ENCODE data around the gene DOCK4. TPM values are rescaled to one million over a fixed set of nuclear protein-coding genes. Genes with fewer than 3 reads are reported as not detected.

Gene DOCK4
- total and polyA plus RNA-seq, 10 of the 15 experiments (the other 5 are each of a cell fraction or from before 2014, with no cell fraction given): 0.03 to 0.73 (median 0.38) TPM

DNA sequence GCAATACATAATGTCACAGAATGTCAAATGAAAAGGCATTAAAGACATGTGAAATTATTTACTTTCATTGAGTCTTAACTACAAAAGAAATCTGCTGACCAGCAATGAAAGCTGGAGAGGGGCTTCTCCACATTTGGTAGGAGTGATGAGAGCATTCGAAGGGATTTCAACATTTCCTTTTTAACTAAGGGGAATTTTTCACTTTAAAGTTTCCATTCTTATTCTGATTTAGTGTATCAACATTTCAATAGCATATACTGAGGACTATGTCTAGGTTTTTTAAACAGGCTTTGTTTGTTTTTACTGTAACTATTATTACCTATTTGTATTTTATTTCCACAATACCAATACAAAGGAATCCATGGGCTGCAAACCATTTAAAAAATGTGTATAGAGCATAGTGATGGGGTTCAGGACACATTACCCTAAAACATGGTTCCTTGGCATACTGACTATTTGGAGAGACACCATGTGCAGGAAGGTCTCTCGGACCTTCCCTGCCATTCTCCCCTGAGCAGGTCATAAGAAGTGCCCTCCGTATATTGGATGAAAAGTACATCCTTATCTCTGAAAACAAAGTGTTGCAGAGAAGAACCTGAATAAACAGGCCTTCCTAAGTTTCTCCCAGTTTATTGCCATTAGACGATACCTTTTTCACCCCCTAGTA is 278.7 kb downstream of the DOCK4 start:
- no TSS peak for BruUV-seq (replicated peaks)
- no peak overlapping the region for H2AFZ ChIP-seq (ENCODE audit: control insufficient read depth, low read depth, low read length)
- TF ChIP-seq, protein P1, sequence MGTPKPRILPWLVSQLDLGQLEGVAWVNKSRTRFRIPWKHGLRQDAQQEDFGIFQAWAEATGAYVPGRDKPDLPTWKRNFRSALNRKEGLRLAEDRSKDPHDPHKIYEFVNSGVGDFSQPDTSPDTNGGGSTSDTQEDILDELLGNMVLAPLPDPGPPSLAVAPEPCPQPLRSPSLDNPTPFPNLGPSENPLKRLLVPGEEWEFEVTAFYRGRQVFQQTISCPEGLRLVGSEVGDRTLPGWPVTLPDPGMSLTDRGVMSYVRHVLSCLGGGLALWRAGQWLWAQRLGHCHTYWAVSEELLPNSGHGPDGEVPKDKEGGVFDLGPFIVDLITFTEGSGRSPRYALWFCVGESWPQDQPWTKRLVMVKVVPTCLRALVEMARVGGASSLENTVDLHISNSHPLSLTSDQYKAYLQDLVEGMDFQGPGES (IDR thresholded peaks at IDR 0.05): no peak
- TF ChIP-seq LARP7 (IDR thresholded peaks at IDR 0.05): no peak
- TF ChIP-seq BMI1 (IDR thresholded peaks at IDR 0.05; ENCODE audit: borderline replicate concordance): no peak
- no peak for TF ChIP-seq TAF1 (IDR thresholded peaks at IDR 0.05; ENCODE audit: borderline replicate concordance, low read depth, low read length)
- no peak overlapping the region for H3K4me2 ChIP-seq (ENCODE audit: control insufficient read depth, insufficient read depth)
- DNase-seq (ENCODE audit: low read depth, low spot score) (no peak), ATAC-seq (no peak), FAIRE-seq (no peak)
- no peaks in the 10 kb centered on the region for H3K36me3 ChIP-seq (ENCODE audit: control insufficient read depth in 2 of 2, insufficient read depth in 2 of 2, low read length in 1 of 2)
- H3K9me3 ChIP-seq (replicated peaks; ENCODE audit: control insufficient read depth, insufficient read depth, low read length): no peaks in the 10 kb centered on the region
- ChIA-PET POLR2A (no interaction called here), CTCF (no interaction called here), SMC1A (ENCODE audit: uncharacterized antibody, unreplicated experiment) (no interaction called here), RAD21 (ENCODE audit: unreplicated experiment) (interaction anchor here (0.6 kb wide), 1 partner anchor 18 kb away, joined by 3 read pairs; no protein-coding TSS in a partner anchor)
- 86% methylated on average over 4 of the region's 4 CpGs for WGBS (ENCODE audit: insufficient coverage, insufficient replicate concordance, low lambda C conversion rate, missing lambda C conversion rate)
- intact Hi-C loops (cut with micrococcal nuclease; ENCODE audit: unreplicated experiment) (no loop called here), in situ Hi-C loops (cut with MboI) (no loop called here)
- no peaks in the 10 kb centered on the region for H4K20me1 ChIP-seq (ENCODE audit: control insufficient read depth, insufficient read depth)
- no peak overlapping the region for H3K9ac ChIP-seq (ENCODE audit: control insufficient read depth, insufficient read depth, low read length)
- no peaks in the 10 kb centered on the region for H3K79me2 ChIP-seq (ENCODE audit: control insufficient read depth, insufficient read depth, low read length)
- H3K27me3 ChIP-seq (replicated peaks in 1 of 2; ENCODE audit: control insufficient read depth in 2 of 2, insufficient read depth in 2 of 2, low read length in 1 of 2): no peaks in the 10 kb centered on the region
- no peak overlapping the region for H3K27ac ChIP-seq (ENCODE audit: control insufficient read depth, insufficient read depth)
- no peak overlapping the region for H3K4me3 ChIP-seq
- no peaks in the 10 kb centered on the region for H3K4me1 ChIP-seq (ENCODE audit: control insufficient read depth, insufficient read depth, low read length)

DNA sequence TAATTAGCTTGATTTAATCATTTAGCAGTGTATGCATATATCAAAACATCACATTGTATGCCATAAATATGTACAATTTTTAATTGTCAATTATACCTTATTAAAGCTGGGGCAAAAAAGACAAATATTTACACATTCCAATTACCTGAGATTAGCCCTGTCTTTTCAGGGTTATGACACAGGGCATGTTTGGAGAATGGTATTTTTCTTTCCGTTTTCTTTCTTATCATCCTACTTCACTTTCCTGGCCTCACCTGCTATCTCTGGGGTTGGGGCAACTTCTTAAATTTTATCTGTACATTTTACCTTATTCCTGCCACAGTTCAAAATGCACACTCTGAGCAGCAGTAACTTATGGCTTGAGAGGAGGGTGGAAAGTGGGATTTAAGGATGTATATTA is 285.9 kb downstream of the DOCK4 start:
- intact Hi-C loops (cut with micrococcal nuclease; ENCODE audit: unreplicated experiment) (no loop called here), in situ Hi-C loops (cut with MboI) (no loop called here)
- POLR2A ChIA-PET: no interaction called here
- FAIRE-seq (no peak), DNase-seq (ENCODE audit: low read depth, low spot score) (no peak), ATAC-seq (no peak)
- Histone ChIP-seq H3K27me3 (replicated peaks in 1 of 2; ENCODE audit: control insufficient read depth in 2 of 2, insufficient read depth in 2 of 2, low read length in 1 of 2) (no peaks in the 10 kb centered on the region), H3K9ac (ENCODE audit: control insufficient read depth, insufficient read depth, low read length) (no peak overlapping the region), H3K4me3 (no peak overlapping the region), H3K4me1 (ENCODE audit: control insufficient read depth, insufficient read depth, low read length) (no peaks in the 10 kb centered on the region), H3K9me3 (replicated peaks; ENCODE audit: control insufficient read depth, insufficient read depth, low read length) (no peaks in the 10 kb centered on the region), H3K4me2 (ENCODE audit: control insufficient read depth, insufficient read depth) (no peak overlapping the region), H3K36me3 (ENCODE audit: control insufficient read depth in 2 of 2, insufficient read depth in 2 of 2, low read length in 1 of 2) (no peaks in the 10 kb centered on the region), H2AFZ (ENCODE audit: control insufficient read depth, low read depth, low read length) (no peak overlapping the region), H3K27ac (ENCODE audit: control insufficient read depth, insufficient read depth) (no peak overlapping the region), H4K20me1 (ENCODE audit: control insufficient read depth, insufficient read depth) (no peaks in the 10 kb centered on the region), H3K79me2 (ENCODE audit: control insufficient read depth, insufficient read depth, low read length) (no peaks in the 10 kb centered on the region)
- CTCF ChIA-PET: no interaction called here
- no TSS peak for BruUV-seq (replicated peaks)
- WGBS (ENCODE audit: insufficient coverage, insufficient replicate concordance, low lambda C conversion rate, missing lambda C conversion rate): 73% methylated on average over 1 of the region's 1 CpG
- RAD21 ChIA-PET (ENCODE audit: unreplicated experiment): no interaction called here
- SMC1A ChIA-PET (ENCODE audit: uncharacterized antibody, unreplicated experiment): no interaction called here
- TF ChIP-seq, protein P2, sequence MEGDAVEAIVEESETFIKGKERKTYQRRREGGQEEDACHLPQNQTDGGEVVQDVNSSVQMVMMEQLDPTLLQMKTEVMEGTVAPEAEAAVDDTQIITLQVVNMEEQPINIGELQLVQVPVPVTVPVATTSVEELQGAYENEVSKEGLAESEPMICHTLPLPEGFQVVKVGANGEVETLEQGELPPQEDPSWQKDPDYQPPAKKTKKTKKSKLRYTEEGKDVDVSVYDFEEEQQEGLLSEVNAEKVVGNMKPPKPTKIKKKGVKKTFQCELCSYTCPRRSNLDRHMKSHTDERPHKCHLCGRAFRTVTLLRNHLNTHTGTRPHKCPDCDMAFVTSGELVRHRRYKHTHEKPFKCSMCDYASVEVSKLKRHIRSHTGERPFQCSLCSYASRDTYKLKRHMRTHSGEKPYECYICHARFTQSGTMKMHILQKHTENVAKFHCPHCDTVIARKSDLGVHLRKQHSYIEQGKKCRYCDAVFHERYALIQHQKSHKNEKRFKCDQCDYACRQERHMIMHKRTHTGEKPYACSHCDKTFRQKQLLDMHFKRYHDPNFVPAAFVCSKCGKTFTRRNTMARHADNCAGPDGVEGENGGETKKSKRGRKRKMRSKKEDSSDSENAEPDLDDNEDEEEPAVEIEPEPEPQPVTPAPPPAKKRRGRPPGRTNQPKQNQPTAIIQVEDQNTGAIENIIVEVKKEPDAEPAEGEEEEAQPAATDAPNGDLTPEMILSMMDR (IDR thresholded peaks at IDR 0.05 in 2 of 3, conservative IDR thresholded peaks at IDR 0.05 in 1 of 3; ENCODE audit: control insufficient read depth in 2 of 3, extremely low read depth in 1 of 3, insufficient read depth in 1 of 3, low read depth in 3 of 3, low read length in 3 of 3): no peak
- no peak for TF ChIP-seq RAD51 (IDR thresholded peaks at IDR 0.05)
- TF ChIP-seq NR2C1 (IDR thresholded peaks at IDR 0.05): no peak
- no peak for TF ChIP-seq MTA3 (IDR thresholded peaks at IDR 0.05; ENCODE audit: borderline replicate concordance, low read length)
- TF ChIP-seq, protein P3, sequence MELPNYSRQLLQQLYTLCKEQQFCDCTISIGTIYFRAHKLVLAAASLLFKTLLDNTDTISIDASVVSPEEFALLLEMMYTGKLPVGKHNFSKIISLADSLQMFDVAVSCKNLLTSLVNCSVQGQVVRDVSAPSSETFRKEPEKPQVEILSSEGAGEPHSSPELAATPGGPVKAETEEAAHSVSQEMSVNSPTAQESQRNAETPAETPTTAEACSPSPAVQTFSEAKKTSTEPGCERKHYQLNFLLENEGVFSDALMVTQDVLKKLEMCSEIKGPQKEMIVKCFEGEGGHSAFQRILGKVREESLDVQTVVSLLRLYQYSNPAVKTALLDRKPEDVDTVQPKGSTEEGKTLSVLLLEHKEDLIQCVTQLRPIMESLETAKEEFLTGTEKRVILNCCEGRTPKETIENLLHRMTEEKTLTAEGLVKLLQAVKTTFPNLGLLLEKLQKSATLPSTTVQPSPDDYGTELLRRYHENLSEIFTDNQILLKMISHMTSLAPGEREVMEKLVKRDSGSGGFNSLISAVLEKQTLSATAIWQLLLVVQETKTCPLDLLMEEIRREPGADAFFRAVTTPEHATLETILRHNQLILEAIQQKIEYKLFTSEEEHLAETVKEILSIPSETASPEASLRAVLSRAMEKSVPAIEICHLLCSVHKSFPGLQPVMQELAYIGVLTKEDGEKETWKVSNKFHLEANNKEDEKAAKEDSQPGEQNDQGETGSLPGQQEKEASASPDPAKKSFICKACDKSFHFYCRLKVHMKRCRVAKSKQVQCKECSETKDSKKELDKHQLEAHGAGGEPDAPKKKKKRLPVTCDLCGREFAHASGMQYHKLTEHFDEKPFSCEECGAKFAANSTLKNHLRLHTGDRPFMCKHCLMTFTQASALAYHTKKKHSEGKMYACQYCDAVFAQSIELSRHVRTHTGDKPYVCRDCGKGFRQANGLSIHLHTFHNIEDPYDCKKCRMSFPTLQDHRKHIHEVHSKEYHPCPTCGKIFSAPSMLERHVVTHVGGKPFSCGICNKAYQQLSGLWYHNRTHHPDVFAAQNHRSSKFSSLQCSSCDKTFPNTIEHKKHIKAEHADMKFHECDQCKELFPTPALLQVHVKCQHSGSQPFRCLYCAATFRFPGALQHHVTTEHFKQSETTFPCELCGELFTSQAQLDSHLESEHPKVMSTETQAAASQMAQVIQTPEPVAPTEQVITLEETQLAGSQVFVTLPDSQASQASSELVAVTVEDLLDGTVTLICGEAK (IDR thresholded peaks at IDR 0.05; ENCODE audit: borderline replicate concordance): no peak
- no peak for TF ChIP-seq ZNF274 (IDR thresholded peaks at IDR 0.05; ENCODE audit: insufficient read depth, insufficient read length)
